Mesenchymal stem cell (in vitro differentiated cells and primary cell): ENCODE results near the gene MICAL3.
"Not testable (repeated sequence)": the region's sequence is repeated elsewhere in the genome, so short reads cannot be mapped to it uniquely, and the experiment has no call there.

ENCODE experiments used
- DNase-seq: peaks from one replicate; pipeline ENCODE4 v3.0.0-alpha.2; 2013
- H2AFZ ChIP-seq: one replicate; pipeline ENCODE4 v1.6.1; 2013; ENCODE audit warnings: low read depth, mild to moderate bottlenecking, control low read depth, inconsistent platforms, low read length, moderate library complexity
- H2AK5ac ChIP-seq: 2 replicates; pipeline ENCODE4 v1.6.1; 2013; ENCODE audit warnings: low read length, moderate library complexity, mild to moderate bottlenecking, inconsistent platforms; ENCODE audit not compliant: severe bottlenecking
- H2BK120ac ChIP-seq: one replicate; pipeline ENCODE4 v1.6.1; 2013; ENCODE audit warnings: low read depth, mild to moderate bottlenecking, inconsistent platforms, low read length, moderate library complexity
- H2BK12ac ChIP-seq, 2 experiments: one replicate each; pipeline ENCODE4 v1.6.1; 2013; ENCODE audit warnings: inconsistent platforms in 2 of 2, low read length in 2 of 2, mild to moderate bottlenecking in 2 of 2, moderate library complexity in 2 of 2, control low read depth in 1 of 2
- H2BK15ac ChIP-seq: one replicate; pipeline ENCODE4 v1.6.1; 2013; ENCODE audit warnings: mild to moderate bottlenecking, low read depth, inconsistent platforms; ENCODE audit not compliant: poor library complexity, severe bottlenecking
- H2BK5ac ChIP-seq: 2 replicates; pipeline ENCODE4 v1.6.1; 2013; ENCODE audit warnings: low read depth, mild to moderate bottlenecking, low read length, control low read depth, inconsistent platforms; ENCODE audit not compliant: poor library complexity, severe bottlenecking
- H3K14ac ChIP-seq, 2 experiments: one replicate each; pipeline ENCODE4 v1.6.1; 2013; ENCODE audit warnings: inconsistent platforms in 2 of 2, low read length in 2 of 2, control low read depth in 1 of 2, mild to moderate bottlenecking in 1 of 2, moderate library complexity in 1 of 2
- H3K18ac ChIP-seq, 2 experiments: one replicate each; pipeline ENCODE4 v1.6.1; 2013; ENCODE audit warnings: inconsistent platforms in 2 of 2, low read length in 2 of 2, control low read depth in 1 of 2, low read depth in 1 of 2, mild to moderate bottlenecking in 1 of 2
- H3K23ac ChIP-seq, 2 experiments: one replicate each; pipeline ENCODE4 v1.6.1; 2013; ENCODE audit warnings: inconsistent platforms in 2 of 2, low read length in 2 of 2, mild to moderate bottlenecking in 2 of 2, moderate library complexity in 2 of 2, control low read depth in 1 of 2
- H3K27ac ChIP-seq: 2 replicates; pipeline ENCODE4 v1.5.1; 2013; ENCODE audit warnings: mild to moderate bottlenecking, moderate library complexity, low read length, control low read depth, inconsistent platforms; ENCODE audit not compliant: poor library complexity, severe bottlenecking
- H3K27me3 ChIP-seq, 2 experiments: 2 replicates each; pipeline versions ENCODE4 v1.6.1 to v1.7.0; 2013; ENCODE audit warnings: low read length in 2 of 2, mild to moderate bottlenecking in 2 of 2, moderate library complexity in 2 of 2, control low read depth in 1 of 2, inconsistent platforms in 1 of 2; ENCODE audit not compliant: control insufficient read depth in 1 of 2, insufficient read depth in 1 of 2
- H3K36me3 ChIP-seq, 2 experiments: 2 replicates each; pipeline versions ENCODE4 v1.6.1 to v1.7.0; 2013; ENCODE audit warnings: low read length in 2 of 2, control low read depth in 1 of 2, inconsistent platforms in 1 of 2, low read depth in 1 of 2, mild to moderate bottlenecking in 1 of 2; ENCODE audit not compliant: insufficient read depth in 2 of 2, control insufficient read depth in 1 of 2
- H3K4ac ChIP-seq, 2 experiments: one replicate each; pipeline ENCODE4 v1.6.1; 2013; ENCODE audit warnings: inconsistent platforms in 2 of 2, low read length in 2 of 2, mild to moderate bottlenecking in 2 of 2, moderate library complexity in 2 of 2, control low read depth in 1 of 2, low read depth in 1 of 2
- H3K4me1 ChIP-seq: 2 replicates; pipeline ENCODE4 v1.6.1; 2013; ENCODE audit warnings: low read depth, low read length, control low read depth; ENCODE audit not compliant: control insufficient read depth, insufficient read depth
- H3K4me2 ChIP-seq: 2 replicates; pipeline ENCODE4 v1.6.1; 2013; ENCODE audit warnings: low read length, mild to moderate bottlenecking, inconsistent platforms; ENCODE audit not compliant: poor library complexity, severe bottlenecking
- H3K4me3 ChIP-seq, 2 experiments: 2 replicates each; pipeline versions ENCODE4 v1.5.1 to v1.7.0; 2013; ENCODE audit warnings: low read length in 2 of 2, mild to moderate bottlenecking in 2 of 2, control low read depth in 1 of 2, low read depth in 1 of 2; ENCODE audit not compliant: insufficient read depth in 1 of 2
- H3K79me1 ChIP-seq: replicated peaks from 2 replicates; pipeline ENCODE4 v1.6.1; 2013; ENCODE audit warnings: mild to moderate bottlenecking, control low read depth, low read length, inconsistent platforms; ENCODE audit not compliant: poor library complexity, severe bottlenecking
- H3K9ac ChIP-seq: 2 replicates; pipeline ENCODE4 v1.7.0; 2013; ENCODE audit warnings: mild to moderate bottlenecking, low read length, moderate library complexity
- H3K9me3 ChIP-seq: 2 replicates; pipeline ENCODE4 v1.7.0; 2013; ENCODE audit warnings: mild to moderate bottlenecking, low read length; ENCODE audit not compliant: control insufficient read depth
- H4K8ac ChIP-seq: one replicate; pipeline ENCODE4 v1.6.1; 2013; ENCODE audit warnings: inconsistent platforms, mild to moderate bottlenecking, low read length, moderate library complexity
- H4K91ac ChIP-seq: one replicate; pipeline ENCODE4 v1.6.1; 2013; ENCODE audit warnings: mild to moderate bottlenecking, low read length, inconsistent platforms
- WGBS: methylation state at CpG from one replicate; pipeline ENCODE4 v1.1.7; 2013; ENCODE audit warnings: mixed read lengths; 5-methylcytosine and 5-hydroxymethylcytosine counted together

The MICAL3 gene

DNA sequence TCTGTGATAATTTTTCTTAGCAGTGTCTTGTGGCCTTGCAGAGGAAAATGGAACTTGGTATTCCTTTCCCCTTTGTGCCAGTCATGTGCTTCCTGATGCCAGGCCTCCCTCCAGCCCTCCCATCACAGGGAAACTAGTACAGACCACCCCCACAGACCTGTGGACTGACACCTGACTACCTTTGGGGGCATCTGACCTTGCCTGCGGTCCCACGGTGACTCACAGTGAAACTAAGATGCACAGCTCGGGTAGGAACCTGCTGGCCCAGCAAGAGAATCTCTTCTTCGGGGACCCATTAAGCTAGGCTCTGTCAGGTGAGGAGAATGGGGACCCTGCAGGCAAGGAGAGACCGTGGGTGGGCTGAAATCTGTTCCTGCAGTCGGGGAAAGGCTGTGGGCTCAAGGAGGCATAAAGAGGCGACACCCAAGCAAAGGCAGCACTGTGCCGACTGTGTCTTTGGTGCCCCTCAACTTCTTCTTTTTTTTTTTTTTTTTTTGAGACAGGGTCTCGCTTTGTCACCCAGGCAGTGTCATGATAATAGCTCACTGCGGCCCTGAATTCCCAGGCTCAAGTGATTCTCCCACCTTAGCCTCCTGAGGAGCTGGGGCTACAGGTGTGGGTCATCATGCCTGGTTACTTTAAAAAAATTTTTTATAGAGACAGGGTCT is 32.6 kb upstream of the MICAL3 start:
- peak overlapping the region; percentile 71 to 73 for H3K18ac ChIP-seq
- H3K27me3 ChIP-seq: no peaks in the 10 kb centered on the region
- peak overlapping the region in 1 of 2 experiments; percentile 14 for H3K4me3 ChIP-seq
- H2BK5ac ChIP-seq: peak overlapping the region; percentile 36
- H3K36me3 ChIP-seq: no peaks in the 10 kb centered on the region
- H3K23ac ChIP-seq: no peak overlapping the region
- peak overlapping the region; percentile 53 for H4K8ac ChIP-seq
- H2BK12ac ChIP-seq: peak overlapping the region; percentile 51 to 73
- H3K4me2 ChIP-seq: no peak overlapping the region
- H3K27ac ChIP-seq: peak overlapping the region; percentile 70
- H4K91ac ChIP-seq: peak overlapping the region; percentile 79
- peak overlapping the region; percentile 83 for H3K9ac ChIP-seq
- DNase-seq: no peak
- peaks cover 24% of the 10 kb centered on the region for H3K4me1 ChIP-seq
- peak overlapping the region; percentile 97 for H2AK5ac ChIP-seq
- 86% methylated on average over 10 of the region's 10 CpGs for WGBS
- peak overlapping the region in 1 of 2 experiments; percentile 61 for H3K14ac ChIP-seq
- no peak overlapping the region for H2BK120ac ChIP-seq
- peaks cover 3% of the 10 kb centered on the region for H3K79me1 ChIP-seq
- H2AFZ ChIP-seq: no peak overlapping the region
- no peaks in the 10 kb centered on the region for H3K9me3 ChIP-seq
- H3K4ac ChIP-seq: peak overlapping the region in 1 of 2 experiments; percentile 57
- peak overlapping the region; percentile 82 for H2BK15ac ChIP-seq

DNA sequence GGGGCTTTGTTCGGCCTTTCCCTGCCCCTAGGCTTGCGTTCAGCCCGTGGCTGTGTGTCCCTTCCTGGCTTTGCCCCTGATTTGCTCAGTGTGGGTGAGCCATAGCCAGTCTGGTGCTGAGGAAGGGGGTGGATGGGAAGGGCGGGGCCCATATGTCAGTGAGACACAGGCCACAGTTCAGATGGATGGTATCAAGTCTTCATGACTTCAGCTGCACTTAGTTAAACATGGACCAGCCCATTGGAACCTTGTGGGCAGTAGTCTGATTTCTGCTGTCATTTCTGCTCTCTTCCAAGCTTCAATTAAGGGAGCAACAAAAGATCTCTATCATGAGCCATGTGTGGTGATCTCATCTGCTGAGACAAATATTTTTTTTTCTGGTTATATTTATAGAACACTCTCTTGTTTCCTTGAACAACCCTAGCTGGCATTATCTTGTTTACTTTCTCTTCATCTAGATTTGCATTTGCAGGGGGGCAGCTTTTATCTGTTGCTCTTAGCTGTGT is 31.9 kb upstream of the MICAL3 start:
- Histone ChIP-seq H3K18ac (peak overlapping the region; percentile 4 to 89), H2BK5ac (peak overlapping the region; percentile 6), H3K27me3 (no peaks in the 10 kb centered on the region), H2BK12ac (peak overlapping the region; percentile 18 to 79), H3K9ac (peak overlapping the region; percentile 83), H2AFZ (no peak overlapping the region), H3K4me2 (no peak overlapping the region), H3K9me3 (no peaks in the 10 kb centered on the region), H3K4me1 (peaks cover 23% of the 10 kb centered on the region), H4K91ac (peak overlapping the region; percentile 1), H3K4ac (peak overlapping the region; percentile 1 to 29), H3K79me1 (peaks cover 3% of the 10 kb centered on the region), H3K14ac (peak overlapping the region in 1 of 2 experiments; percentile 50), H3K4me3 (peak overlapping the region in 1 of 2 experiments; percentile 14), H2BK15ac (no peak overlapping the region), H4K8ac (peak overlapping the region; percentile 41), H3K23ac (peak overlapping the region in 1 of 2 experiments; percentile 14), H2AK5ac (peak overlapping the region; percentile 13), H3K27ac (peak overlapping the region; percentile 70), H3K36me3 (no peaks in the 10 kb centered on the region), H2BK120ac (peak overlapping the region; percentile 35)
- peak; percentile 82 for DNase-seq
- WGBS: 75% methylated on average over 4 of the region's 4 CpGs

DNA sequence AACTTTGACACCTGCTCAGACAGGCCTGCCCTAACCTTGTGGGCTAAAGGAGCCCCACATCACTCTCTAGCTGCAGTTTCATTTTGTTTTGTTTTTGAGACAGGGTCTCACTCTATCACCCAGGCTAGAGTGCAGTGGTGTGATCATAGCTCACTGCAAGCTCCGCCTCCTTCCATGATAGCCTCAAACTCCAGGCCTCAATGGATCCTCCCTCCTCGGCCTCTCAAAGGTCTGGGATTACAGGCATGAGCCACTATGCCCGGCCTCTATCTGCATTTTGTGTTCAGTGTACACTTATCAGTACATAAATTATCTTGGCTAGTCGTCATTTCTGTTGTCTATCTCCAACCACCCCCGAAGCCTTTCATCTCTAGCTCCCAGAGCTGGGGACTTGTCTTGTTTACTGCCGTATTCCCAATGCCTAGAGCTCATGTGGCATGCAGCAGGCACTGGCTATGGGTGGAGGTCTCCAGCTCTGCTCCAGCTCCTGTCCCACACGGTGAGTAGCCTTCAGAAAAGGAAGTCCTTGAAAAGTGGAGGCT is 31.3 kb upstream of the MICAL3 start:
- H2BK120ac ChIP-seq: peak overlapping the region; percentile 35
- H3K4me2 ChIP-seq: no peak overlapping the region
- peak overlapping the region; percentile 41 for H4K8ac ChIP-seq
- H3K18ac ChIP-seq: peak overlapping the region; percentile 4 to 89
- DNase-seq: no peak
- H3K79me1 ChIP-seq: peaks cover 3% of the 10 kb centered on the region
- no peak overlapping the region for H2AFZ ChIP-seq
- H3K4ac ChIP-seq: peak overlapping the region; percentile 29 to 46
- H2BK5ac ChIP-seq: peak overlapping the region; percentile 6
- no peaks in the 10 kb centered on the region for H3K9me3 ChIP-seq
- H3K36me3 ChIP-seq: no peaks in the 10 kb centered on the region
- no peak overlapping the region for H3K4me3 ChIP-seq
- no peaks in the 10 kb centered on the region for H3K27me3 ChIP-seq
- H4K91ac ChIP-seq: peak overlapping the region; percentile 1
- 87% methylated on average over 7 of the region's 7 CpGs for WGBS
- peak overlapping the region; percentile 83 for H3K9ac ChIP-seq
- no peak overlapping the region for H2BK15ac ChIP-seq
- H3K4me1 ChIP-seq: peaks cover 20% of the 10 kb centered on the region
- H2BK12ac ChIP-seq: peak overlapping the region; percentile 18 to 79
- peak overlapping the region; percentile 13 for H2AK5ac ChIP-seq
- H3K14ac ChIP-seq: peak overlapping the region in 1 of 2 experiments; percentile 50
- peak overlapping the region; percentile 7 for H3K27ac ChIP-seq
- H3K23ac ChIP-seq: peak overlapping the region in 1 of 2 experiments; percentile 14

DNA sequence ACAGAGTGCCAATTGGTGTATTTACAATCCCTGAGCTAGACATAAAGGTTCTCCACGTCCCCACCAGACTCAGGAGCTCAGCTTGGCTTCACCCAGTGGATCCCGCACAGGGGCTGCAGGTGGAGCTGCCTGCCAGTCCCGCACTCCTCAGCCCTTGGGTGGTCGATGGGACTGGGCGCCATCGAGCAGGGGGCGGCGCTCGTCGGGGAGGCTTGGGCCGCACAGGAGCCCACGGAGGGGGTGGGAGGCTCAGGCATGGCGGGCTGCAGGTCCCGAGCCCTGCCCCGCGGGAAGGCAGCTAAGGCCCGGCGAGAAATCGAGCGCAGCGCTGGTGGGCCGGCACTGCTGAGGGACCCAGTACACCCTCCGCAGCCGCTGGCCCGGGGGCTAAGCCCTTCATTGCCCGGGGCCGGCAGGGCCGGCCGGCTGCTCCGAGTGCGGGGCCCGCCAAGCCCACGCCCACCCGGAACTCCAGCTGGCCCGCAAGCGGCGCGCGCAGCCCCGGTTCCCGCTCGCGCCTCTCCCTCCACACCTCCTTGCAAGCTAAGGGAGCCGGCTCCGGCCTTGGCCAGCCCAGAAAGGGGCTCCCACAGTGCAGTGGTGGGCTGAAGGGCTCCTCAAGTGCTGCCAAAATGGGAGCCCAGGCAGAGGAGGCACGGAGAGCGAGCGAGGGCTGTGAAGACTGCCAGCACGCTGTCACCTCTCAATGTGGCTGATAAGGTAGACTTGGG is 29.0 kb upstream of the MICAL3 start:
- not testable (repeated sequence) for H2BK120ac ChIP-seq, H4K8ac ChIP-seq, H3K23ac ChIP-seq, H3K4ac ChIP-seq, H3K18ac ChIP-seq, H3K4me3 ChIP-seq, H2AFZ ChIP-seq, H3K4me2 ChIP-seq, H3K79me1 ChIP-seq, H3K9ac ChIP-seq, H2BK5ac ChIP-seq, H4K91ac ChIP-seq, H2AK5ac ChIP-seq, H2BK15ac ChIP-seq, H3K27ac ChIP-seq, H3K27me3 ChIP-seq, H3K36me3 ChIP-seq, H3K9me3 ChIP-seq, H3K14ac ChIP-seq, DNase-seq, H2BK12ac ChIP-seq
- peaks cover 16% of the 10 kb centered on the region for H3K4me1 ChIP-seq
- 96% methylated on average over 31 of the region's 49 CpGs for WGBS
